Central memory CD4-positive, alpha-beta T cell (primary cell): ENCODE results near the gene THRAP3.
"Not testable (repeated sequence)": the region's sequence is repeated elsewhere in the genome, so short reads cannot be mapped to it uniquely, and the experiment has no call there.

Source experiments
- DNase-seq: peaks from one replicate; pipeline ENCODE4 v3.0.0; 2022

Gene THRAP3

GRCh38 chr1:36206323-36206858, 17.9 kb upstream of the THRAP3 start:
- no peak for DNase-seq

GRCh38 chr1:36207339-36207738, 16.9 kb upstream of the THRAP3 start:
- DNase-seq: no peak

- no peak for DNase-seq
These were observed 15.1 kb upstream of the THRAP3 start for GRCh38 chr1:36208978-36209703.

- DNase-seq: no peak
These were observed 12.9 kb upstream of the THRAP3 start for GRCh38 chr1:36211307-36211706.

GRCh38 chr1:36211841-36212240, 12.4 kb upstream of the THRAP3 start:
- no peak for DNase-seq

GRCh38 chr1:36212782-36213181, 11.5 kb upstream of the THRAP3 start:
- DNase-seq: no peak

- DNase-seq: no peak
These were observed 6.6 kb upstream of the THRAP3 start for GRCh38 chr1:36217670-36218069.

GRCh38 chr1:36221901-36222300, 2.3 kb upstream of the THRAP3 start:
- DNase-seq: not testable (repeated sequence)

- no peak for DNase-seq
These were observed 1.5 kb upstream of the THRAP3 start for GRCh38 chr1:36222481-36223380.

GRCh38 chr1:36223381-36223995, 755 bp upstream of the THRAP3 start:
- DNase-seq: no peak

GRCh38 chr1:36224537-36225282, 467 bp downstream of the THRAP3 start:
- no peak for DNase-seq

- no peak for DNase-seq
These were observed 1.1 kb downstream of the THRAP3 start for GRCh38 chr1:36225283-36225899.

- DNase-seq: not testable (repeated sequence)
These were observed 6.0 kb downstream of the THRAP3 start for GRCh38 chr1:36230279-36230678.

GRCh38 chr1:36231191-36231590, 6.9 kb downstream of the THRAP3 start:
- DNase-seq: no peak

GRCh38 chr1:36232212-36233095, 8.2 kb downstream of the THRAP3 start:
- no peak for DNase-seq

- no peak for DNase-seq
These were observed 12.1 kb downstream of the THRAP3 start for GRCh38 chr1:36236302-36236701.

- no peak for DNase-seq
These were observed 14.2 kb downstream of the THRAP3 start for GRCh38 chr1:36238433-36238832.

- no peak for DNase-seq
These were observed 15.8 kb downstream of the THRAP3 start for GRCh38 chr1:36239941-36240637.

GRCh38 chr1:36247538-36247937, 23.3 kb downstream of the THRAP3 start:
- DNase-seq: no peak

GRCh38 chr1:36248250-36248894, 24.1 kb downstream of the THRAP3 start:
- DNase-seq: no peak
